GM19468 (cell line): ENCODE data around the gene SMAD1.
"Not testable (repeated sequence)": the region's sequence is repeated elsewhere in the genome, so short reads cannot be mapped to it uniquely, and the experiment has no call there.

Source experiments
- ATAC-seq: cut with Tn5 transposase; IDR thresholded peaks from one replicate; pipeline ENCODE4 v1.9.1; 2021; ENCODE audit warnings: mild to moderate bottlenecking, moderate library complexity, moderate number of reproducible peaks; ENCODE audit not compliant: unreplicated experiment; ENCODE audit errors: extremely low read depth

The SMAD1 gene

GRCh38 chr4:145552181-145552822, 70.6 kb downstream of the SMAD1 start:
- ATAC-seq: peak; percentile 46

GRCh38 chr4:145553375-145553774, 71.7 kb downstream of the SMAD1 start:
- no peak for ATAC-seq

GRCh38 chr4:145554691-145555090, 73.0 kb downstream of the SMAD1 start:
- no peak for ATAC-seq

GRCh38 chr4:145557720-145558119, 76.1 kb downstream of the SMAD1 start:
- no peak for ATAC-seq

GRCh38 chr4:145563293-145563985, 81.8 kb downstream of the SMAD1 start:
- no peak for ATAC-seq

GRCh38 chr4:145564540-145564939, 82.9 kb downstream of the SMAD1 start:
- no peak for ATAC-seq

- ATAC-seq: no peak
Measured at GRCh38 chr4:145565328-145565727, 83.7 kb downstream of the SMAD1 start.

- no peak for ATAC-seq
Measured at GRCh38 chr4:145566086-145566708, 84.5 kb downstream of the SMAD1 start.

GRCh38 chr4:145566768-145567167, 85.1 kb downstream of the SMAD1 start:
- no peak for ATAC-seq

GRCh38 chr4:145567516-145567915, 85.9 kb downstream of the SMAD1 start:
- ATAC-seq: no peak

GRCh38 chr4:145574546-145574945, 92.9 kb downstream of the SMAD1 start:
- ATAC-seq: not testable (repeated sequence)

- no peak for ATAC-seq
Measured at GRCh38 chr4:145580906-145581305, 99.3 kb downstream of the SMAD1 start.

GRCh38 chr4:145583191-145584055, 101.8 kb downstream of the SMAD1 start:
- no peak for ATAC-seq

GRCh38 chr4:145587088-145587754, 105.6 kb downstream of the SMAD1 start:
- no peak for ATAC-seq

GRCh38 chr4:145589381-145589780, 107.7 kb downstream of the SMAD1 start:
- ATAC-seq: not testable (repeated sequence)

GRCh38 chr4:145589916-145590702, 108.5 kb downstream of the SMAD1 start:
- ATAC-seq: no peak

- no peak for ATAC-seq
Measured at GRCh38 chr4:145602129-145602760, 120.6 kb downstream of the SMAD1 start.

- no peak for ATAC-seq
Measured at GRCh38 chr4:145605941-145606340, 124.3 kb downstream of the SMAD1 start.
